IMR-90 (cell line): ENCODE measurements around the gene GANC. TPM values are rescaled to one million over a fixed set of nuclear protein-coding genes. Genes with fewer than 3 reads are reported as not detected.

Experiments used
- ATAC-seq: fragments of 200-7000 bp; cut with Tn5 transposase; 2 replicates; pipeline ENCODE4 v1.9.1; 2020; ENCODE audit warnings: low read depth, mild to moderate bottlenecking, moderate library complexity
- BruUV-seq: library from RNA; stranded (reverse); fragments of 400-500 nt; replicated peaks from 2 replicates; lab custom pipeline; 2021; lab: Mats Ljungman, UMichigan
- CTCF ChIA-PET: fragments of 300-600 bp; formaldehyde crosslinking; extraction: SDS; loops from one replicate; lab custom pipeline; 2021; ENCODE audit warnings: antibody characterized with exemption; lab: Yijun Ruan, JAX
- POLR2A ChIA-PET: fragments of 300-600 bp; sonication (Branson Sonifier 250); formaldehyde crosslinking; loops from one replicate; lab custom pipeline; 2022; ENCODE audit warnings: antibody characterized with exemption; ENCODE audit not compliant: unreplicated experiment; lab: Charles Lee
- DNase-seq: peaks from one replicate; pipeline ENCODE4 v3.0.0; 2013
- H2AFZ ChIP-seq: replicated peaks from 2 replicates; pipeline ENCODE3; 2013; ENCODE audit warnings: low read length, mild to moderate bottlenecking; ENCODE audit not compliant: poor library complexity
- H2AK5ac ChIP-seq: 2 replicates; pipeline ENCODE4 v1.6.1; 2013; ENCODE audit warnings: low read depth, low read length, inconsistent platforms
- H2AK9ac ChIP-seq: replicated peaks from 2 replicates; pipeline ENCODE3; 2013; ENCODE audit warnings: mild to moderate bottlenecking, low read depth, low read length, moderate library complexity; ENCODE audit not compliant: poor library complexity
- H2BK120ac ChIP-seq: 2 replicates; pipeline ENCODE4 v1.6.1; 2013; ENCODE audit warnings: low read depth, low read length, inconsistent platforms
- H2BK15ac ChIP-seq: 3 replicates; pipeline ENCODE4 v1.6.1; 2013; ENCODE audit warnings: low read depth, low read length, inconsistent platforms
- H2BK20ac ChIP-seq: 2 replicates; pipeline ENCODE4 v1.6.1; 2013; ENCODE audit warnings: low read depth, mild to moderate bottlenecking, inconsistent platforms, low read length, moderate library complexity
- H2BK5ac ChIP-seq: 2 replicates; pipeline ENCODE4 v1.6.1; 2013; ENCODE audit warnings: mild to moderate bottlenecking, low read depth, low read length, inconsistent platforms; ENCODE audit not compliant: poor library complexity, severe bottlenecking
- H3K14ac ChIP-seq: replicated peaks from 2 replicates; pipeline ENCODE4 v1.6.1; 2013; ENCODE audit warnings: low read depth, low read length, inconsistent platforms
- H3K18ac ChIP-seq: 2 replicates; pipeline ENCODE4 v1.6.1; 2013; ENCODE audit warnings: low read depth, low read length, control low read depth
- H3K23ac ChIP-seq: 2 replicates; pipeline ENCODE4 v1.6.1; 2013; ENCODE audit warnings: low read depth, low read length, inconsistent platforms
- H3K27ac ChIP-seq: 2 replicates; pipeline ENCODE4 v1.5.1; 2013; ENCODE audit warnings: mild to moderate bottlenecking, control low read depth, low read length; ENCODE audit not compliant: insufficient read depth
- H3K27me3 ChIP-seq: 2 replicates; pipeline ENCODE4 v1.6.1; 2013; ENCODE audit warnings: low read length; ENCODE audit not compliant: control insufficient read depth, insufficient read depth
- H3K36me3 ChIP-seq: 2 replicates; pipeline ENCODE4 v1.6.1; 2013; ENCODE audit warnings: low read length, mixed read lengths; ENCODE audit not compliant: control insufficient read depth, insufficient read depth
- H3K4ac ChIP-seq: 2 replicates; pipeline ENCODE4 v1.6.1; 2013; ENCODE audit warnings: low read depth, low read length, inconsistent platforms
- H3K4me1 ChIP-seq: 2 replicates; pipeline ENCODE4 v1.6.1; 2013; ENCODE audit warnings: low read length, mixed read lengths; ENCODE audit not compliant: control insufficient read depth, insufficient read depth
- H3K4me2 ChIP-seq: 2 replicates; pipeline ENCODE4 v1.6.1; 2013; ENCODE audit warnings: low read depth, mild to moderate bottlenecking, control low read depth, low read length, moderate library complexity
- H3K4me3 ChIP-seq: 2 replicates; pipeline ENCODE4 v1.5.1; 2013; ENCODE audit warnings: low read depth, mild to moderate bottlenecking, control low read depth, low read length, moderate library complexity; ENCODE audit not compliant: insufficient read depth
- H3K56ac ChIP-seq: 2 replicates; pipeline ENCODE4 v1.6.1; 2013; ENCODE audit warnings: low read length, inconsistent platforms; ENCODE audit not compliant: insufficient read depth; ENCODE audit errors: extremely low read depth
- H3K79me1 ChIP-seq, 2 experiments: 2 replicates each; pipeline ENCODE4 v1.6.1; 2013; ENCODE audit warnings: low read length in 2 of 2, inconsistent platforms in 1 of 2, low read depth in 1 of 2
- H3K9ac ChIP-seq: 2 replicates; pipeline ENCODE4 v1.6.1; 2013; ENCODE audit warnings: low read depth, low read length, control low read depth
- H3K9me1 ChIP-seq: 2 replicates; pipeline ENCODE4 v1.6.1; 2013; ENCODE audit warnings: low read length, inconsistent platforms; ENCODE audit not compliant: insufficient read depth
- H3K9me3 ChIP-seq: 2 replicates; pipeline ENCODE4 v1.6.1; 2013; ENCODE audit warnings: low read length; ENCODE audit not compliant: control insufficient read depth, insufficient read depth
- H4K20me1 ChIP-seq: 2 replicates; pipeline ENCODE4 v1.6.1; 2013; ENCODE audit warnings: low read length, inconsistent platforms; ENCODE audit not compliant: insufficient read depth
- H4K5ac ChIP-seq: 2 replicates; pipeline ENCODE4 v1.6.1; 2013; ENCODE audit warnings: mild to moderate bottlenecking, low read depth, low read length, control low read depth
- H4K8ac ChIP-seq, 2 experiments: 2 replicates each; pipeline ENCODE4 v1.6.1; 2013; ENCODE audit warnings: low read depth in 2 of 2, low read length in 2 of 2, control low read depth in 1 of 2, inconsistent platforms in 1 of 2
- H4K91ac ChIP-seq: 2 replicates; pipeline ENCODE4 v1.6.1; 2013; ENCODE audit warnings: low read depth, low read length, inconsistent platforms; ENCODE audit not compliant: insufficient read depth
- BHLHE40 ChIP-seq: fragments of 150-350 bp; IDR thresholded peaks from 2 replicates; pipeline ENCODE4 v1.6.1; 2016; ENCODE audit warnings: mild to moderate bottlenecking, low read depth, low read length
- CHD1 ChIP-seq: IDR thresholded peaks from 2 replicates; pipeline ENCODE4 v1.6.1; 2012; ENCODE audit warnings: low read depth, low read length, improper control_type of control experiment
- ELK1 ChIP-seq: fragments of 150-350 bp; IDR thresholded peaks from 2 replicates; pipeline ENCODE4 v1.6.1; 2016; ENCODE audit warnings: low read depth, mild to moderate bottlenecking, low read length, moderate library complexity, borderline replicate concordance
- FOS ChIP-seq: fragments of 150-350 bp; IDR thresholded peaks from 2 replicates; pipeline ENCODE4 v1.6.1; 2016; ENCODE audit warnings: low read depth, low read length
- MAFK ChIP-seq: IDR thresholded peaks from 2 replicates; pipeline ENCODE4 v1.6.1; 2012; ENCODE audit warnings: low read depth, low read length, improper control_type of control experiment
- MAZ ChIP-seq: IDR thresholded peaks from 2 replicates; pipeline ENCODE4 v1.6.1; 2012; ENCODE audit warnings: low read depth, mild to moderate bottlenecking, low read length, improper control_type of control experiment, moderate library complexity, borderline replicate concordance
- MXI1 ChIP-seq: IDR thresholded peaks from 2 replicates; pipeline ENCODE4 v1.6.1; 2012; ENCODE audit warnings: low read depth, mild to moderate bottlenecking, low read length, moderate library complexity, borderline replicate concordance
- NFE2L2 ChIP-seq: fragments of 150-350 bp; IDR thresholded peaks from 2 replicates; pipeline ENCODE4 v1.6.1; 2016; ENCODE audit warnings: low read depth, mild to moderate bottlenecking, low read length
- RCOR1 ChIP-seq: IDR thresholded peaks from 2 replicates; pipeline ENCODE4 v1.6.1; 2012; ENCODE audit warnings: mild to moderate bottlenecking, low read length, improper control_type of control experiment; ENCODE audit not compliant: insufficient replicate concordance
- SMC3 ChIP-seq: fragments of 150-350 bp; IDR thresholded peaks from 2 replicates; pipeline ENCODE4 v1.6.1; 2016; ENCODE audit warnings: low read depth, mild to moderate bottlenecking, antibody characterized with exemption, low read length, moderate library complexity
- WGBS, 2 experiments: methylation state at CpG; one replicate each; pipeline versions ENCODE4 v1.1.5 to v1.1.7; 2013; ENCODE audit warnings: missing lambda C conversion rate in 2 of 2; ENCODE audit not compliant: insufficient read length in 1 of 2; ENCODE audit errors: extremely low coverage in 2 of 2; 5-methylcytosine and 5-hydroxymethylcytosine counted together
- dilution Hi-C: fragments of 300-500 bp; cut with HindIII; formaldehyde crosslinking; loops from one replicate; pipeline ENCODE4 v1.14.3; 2018; ENCODE audit warnings: low sequenced_read_pairs; ENCODE audit not compliant: unreplicated experiment
- in situ Hi-C: fragments of 300-500 bp; cut with MboI; formaldehyde crosslinking; loops from 3 replicates; pipeline ENCODE4 v1.14.3; 2019; ENCODE audit warnings: low sequenced_read_pairs, inconsistent platforms, mixed read lengths
- intact Hi-C: fragments of 100-400 bp; cut with micrococcal nuclease; formaldehyde crosslinking; loops from 2 replicates; pipeline ENCODE4 v1.10.0; 2022
- polyA plus RNA-seq, 3 experiments: library from polyadenylated mRNA; depleted of rRNA; stranded (reverse); fragments of >200 nt; gene quantifications; 2 replicates each; pipeline ENCODE4 v1.2.3, GENCODE V29; 2012; ENCODE audit warnings: low replicate concordance in 1 of 3
- total RNA-seq: library from RNA; depleted of rRNA; stranded (reverse); fragments of >200 nt; gene quantifications from 2 replicates; pipeline ENCODE4 v1.2.3, GENCODE V29; 2012

Gene GANC
- total and polyA plus RNA-seq, 2 of the 4 experiments (the other 2 are of a cell fraction): 7.1 to 19.2 TPM

GRCh38 chr15:42273900-42274701 lies 1.1 kb downstream of the GANC start (continued):
- no peak for TF ChIP-seq NFE2L2
- 0 out of 2 replicates have a peak, but pooled peaks have one; percentile 38 for TF ChIP-seq MXI1
- no peak for TF ChIP-seq RCOR1

- CTCF ChIA-PET: no interaction called here
These were observed 1.6 kb downstream of the GANC start for GRCh38 chr15:42274702-42274989.

More at GRCh38 chr15:42274702-42274989, 1.6 kb downstream of the GANC start:
- peaks cover 6% of the 10 kb centered on the region; the same call in 1 of the 2 replicates for H3K9me1 ChIP-seq
- H2AFZ ChIP-seq: peak overlapping the region; percentile 85
- H4K20me1 ChIP-seq: no peaks in the 10 kb centered on the region; the same call in 1 of the 2 replicates
- peaks cover 5% of the 10 kb centered on the region; the same call in 1 of the 2 replicates for H3K4me1 ChIP-seq
- peaks cover 8 to 22% of the 10 kb centered on the region in 2 experiments; a peak in 3 of 4 replicates for H3K79me1 ChIP-seq
- in situ Hi-C loops (no loop called here), intact Hi-C loops (loop anchor here (10.0 kb wide), 1 partner anchor 180 kb away; no protein-coding TSS in a partner anchor), dilution Hi-C loops (no loop called here)
- peak overlapping the region; percentile 90 to 96 for H4K8ac ChIP-seq
- H3K27ac ChIP-seq: peak overlapping the region; percentile 90
- peak overlapping the region; percentile 83 for H3K4me2 ChIP-seq
- no peaks in the 10 kb centered on the region for H3K27me3 ChIP-seq
- H2BK15ac ChIP-seq: peak overlapping the region; percentile 41; the same call in 2 of the 3 replicates
- H2BK120ac ChIP-seq: peak overlapping the region; percentile 78; the same call in 1 of the 2 replicates
- peak overlapping the region; percentile 88 for H3K14ac ChIP-seq
- no peak overlapping the region for H3K4me3 ChIP-seq
- DNase-seq: no peak
- peaks cover 5% of the 10 kb centered on the region; the same call in 1 of the 2 replicates for H3K36me3 ChIP-seq
- H2AK5ac ChIP-seq: 0 out of 2 replicates have a peak overlapping the region, but pooled peaks have one; percentile 12
- no peaks in the 10 kb centered on the region for H3K9me3 ChIP-seq
- H4K5ac ChIP-seq: peak overlapping the region; percentile 76
- no TSS peak for BruUV-seq
- H3K23ac ChIP-seq: peak overlapping the region; percentile 85
- WGBS, 2 experiments: no CpG with 5 or more reads among the region's 6 CpGs
- H2BK5ac ChIP-seq: peak overlapping the region; percentile 91
- H3K9ac ChIP-seq: peak overlapping the region; percentile 89
- no peak for ATAC-seq
- H3K56ac ChIP-seq: peak overlapping the region; percentile 94
- H2BK20ac ChIP-seq: 0 out of 2 replicates have a peak overlapping the region, but pooled peaks have one; percentile 11
- peak overlapping the region; percentile 92 for H4K91ac ChIP-seq
- H3K4ac ChIP-seq: peak overlapping the region; percentile 97
- POLR2A ChIA-PET: no interaction called here
- H2AK9ac ChIP-seq: peak overlapping the region; percentile 97
- TF ChIP-seq BHLHE40 (no peak), NFE2L2 (no peak), MAFK (no peak), SMC3 (no peak), MXI1 (no peak), ELK1 (no peak), CHD1 (no peak), MAZ (no peak), FOS (no peak), RCOR1 (no peak)
- peak overlapping the region; percentile 10; the same call in 1 of the 2 replicates for H3K18ac ChIP-seq
